Heart left ventricle (tissue), 13 donors: ENCODE measurements around the gene CTNNA3.

ENCODE experiments used
- POLR2A ChIP-seq, 2 donors: fragments of 450-650 bp; IDR thresholded peaks; one replicate each; pipeline ENCODE4 v1.6.1; 2017; ENCODE audit warnings: antibody characterized with exemption in 2 of 2, mild to moderate bottlenecking in 2 of 2, moderate library complexity in 2 of 2
- TF ChIP-seq, protein P1 (sequence below), 12 donors: fragments of 200-600 bp; sonication (generic) in 4 of 12; IDR thresholded peaks; one replicate each; pipeline versions ENCODE4 v1.5.0 to v1.8.0; 2018 to 2022; ENCODE audit warnings: antibody characterized with exemption in 12 of 12, mild to moderate bottlenecking in 5 of 12
- donor health status: ischemic (EF 13 %, LVEDD 7.1; RV severe dilation, severe dysfunction).
- donor health status: DM: no; HTN: yes; CAD: no.
- donor health status: DM: no; HTN: no; CAD: no.
- donor health status: ischemic (EF 25% LVEDD 6.9; RV normal size, moderate dysfunction).
- donor health status: ischemic (EF 25% LVEDD 5.7; RV mildly dilated, moderate dysfunction).
- donor health status: ischemic (EF 35%, LVEDD 5.7; RV mildly dilated, moderate dysfunction).
- donor health status: nonischemic (EF 11% LVEDD 7.7; RV severe dilation, severe dysfunction).
- donor health status: DM: yes; HTN: yes; CAD: no.
- donor health status: PGD.
- donor health status: ischemic (EF 29% LVEDD 5.4; RV normal size, mild dysfunction).
- donor health status: nonischemic (EF 23%, LVEDD 6.1; RV moderate dilation, normal function).

DNA sequence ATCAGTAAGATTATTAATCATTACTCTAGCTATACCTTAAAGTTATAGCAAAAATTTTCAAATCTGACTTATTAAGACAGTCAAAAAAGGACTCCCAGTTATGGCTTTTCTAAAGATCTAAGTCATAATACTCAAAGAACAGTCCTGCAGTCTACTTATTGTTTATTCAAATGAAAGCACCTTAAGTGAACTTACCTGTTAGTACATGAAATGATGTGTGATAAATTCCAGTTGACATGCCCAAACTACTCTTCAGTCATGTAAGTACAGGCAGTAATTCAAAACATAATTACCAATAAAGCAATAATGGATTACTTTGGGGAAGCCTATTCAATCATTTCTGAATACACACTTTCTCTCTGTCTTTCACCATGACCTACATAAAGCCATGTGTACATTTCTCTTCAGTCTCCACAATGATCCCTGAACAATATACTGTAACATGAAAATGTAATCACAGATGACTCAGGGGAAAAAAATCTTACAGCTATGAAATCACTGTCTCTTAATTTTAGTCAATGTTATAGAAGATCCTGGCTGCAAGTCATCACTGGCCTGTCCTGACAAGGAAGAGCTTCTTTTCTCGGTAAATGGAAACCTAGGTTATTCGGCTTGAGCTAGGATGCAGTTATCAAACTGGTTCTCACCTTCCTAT, 1190.9 kb downstream of the CTNNA3 start:
- TF ChIP-seq, protein P1, sequence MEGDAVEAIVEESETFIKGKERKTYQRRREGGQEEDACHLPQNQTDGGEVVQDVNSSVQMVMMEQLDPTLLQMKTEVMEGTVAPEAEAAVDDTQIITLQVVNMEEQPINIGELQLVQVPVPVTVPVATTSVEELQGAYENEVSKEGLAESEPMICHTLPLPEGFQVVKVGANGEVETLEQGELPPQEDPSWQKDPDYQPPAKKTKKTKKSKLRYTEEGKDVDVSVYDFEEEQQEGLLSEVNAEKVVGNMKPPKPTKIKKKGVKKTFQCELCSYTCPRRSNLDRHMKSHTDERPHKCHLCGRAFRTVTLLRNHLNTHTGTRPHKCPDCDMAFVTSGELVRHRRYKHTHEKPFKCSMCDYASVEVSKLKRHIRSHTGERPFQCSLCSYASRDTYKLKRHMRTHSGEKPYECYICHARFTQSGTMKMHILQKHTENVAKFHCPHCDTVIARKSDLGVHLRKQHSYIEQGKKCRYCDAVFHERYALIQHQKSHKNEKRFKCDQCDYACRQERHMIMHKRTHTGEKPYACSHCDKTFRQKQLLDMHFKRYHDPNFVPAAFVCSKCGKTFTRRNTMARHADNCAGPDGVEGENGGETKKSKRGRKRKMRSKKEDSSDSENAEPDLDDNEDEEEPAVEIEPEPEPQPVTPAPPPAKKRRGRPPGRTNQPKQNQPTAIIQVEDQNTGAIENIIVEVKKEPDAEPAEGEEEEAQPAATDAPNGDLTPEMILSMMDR (IDR thresholded peaks at IDR 0.05) = no peak
- no peak for TF ChIP-seq POLR2A (IDR thresholded peaks at IDR 0.05)
